ENCODE data around the gene ANKRD37.

Gene ANKRD37

DNA sequence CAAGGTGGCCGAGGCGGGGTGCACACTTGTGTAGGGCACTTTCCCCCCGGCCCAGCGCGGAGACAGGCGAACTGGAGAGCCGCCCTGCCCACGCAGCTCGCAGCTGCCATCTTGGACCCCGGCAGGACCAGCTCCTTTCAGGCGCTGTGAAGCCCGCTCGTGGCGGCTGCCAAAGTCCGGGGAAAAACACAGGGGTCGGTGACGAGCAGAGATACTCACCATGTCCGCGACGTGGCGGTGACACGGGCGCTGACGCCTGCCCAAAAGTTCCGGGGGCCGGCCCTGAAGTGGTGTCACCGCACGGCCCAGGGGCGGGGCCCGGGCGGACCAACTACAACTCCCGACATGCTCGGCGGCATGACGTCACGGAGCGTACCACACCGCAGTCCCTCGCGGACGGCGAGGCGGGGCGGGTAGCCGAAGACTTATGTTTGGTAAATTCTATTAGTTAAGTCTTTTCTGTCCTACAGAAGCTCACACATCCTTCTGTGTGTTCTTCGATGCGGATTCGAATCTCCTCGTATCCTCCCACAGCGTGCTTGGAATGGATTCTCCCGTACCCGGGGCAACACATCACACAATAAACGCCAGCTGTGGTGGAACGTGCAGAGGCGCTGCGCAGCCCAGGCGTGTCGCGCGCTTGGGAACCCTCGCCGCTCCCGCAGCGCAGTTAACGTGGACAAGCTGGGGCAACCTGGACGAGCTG lies 29.2 kb downstream of the ANKRD37 start, which contains the start of gene UFSP2:
Gene UFSP2 (minus strand): TSS at position 318 of the 706 bp plus-strand sequence. CDS start 96 bp downstream, at position 222.
- DNase-seq = peak; percentile 89

DNA sequence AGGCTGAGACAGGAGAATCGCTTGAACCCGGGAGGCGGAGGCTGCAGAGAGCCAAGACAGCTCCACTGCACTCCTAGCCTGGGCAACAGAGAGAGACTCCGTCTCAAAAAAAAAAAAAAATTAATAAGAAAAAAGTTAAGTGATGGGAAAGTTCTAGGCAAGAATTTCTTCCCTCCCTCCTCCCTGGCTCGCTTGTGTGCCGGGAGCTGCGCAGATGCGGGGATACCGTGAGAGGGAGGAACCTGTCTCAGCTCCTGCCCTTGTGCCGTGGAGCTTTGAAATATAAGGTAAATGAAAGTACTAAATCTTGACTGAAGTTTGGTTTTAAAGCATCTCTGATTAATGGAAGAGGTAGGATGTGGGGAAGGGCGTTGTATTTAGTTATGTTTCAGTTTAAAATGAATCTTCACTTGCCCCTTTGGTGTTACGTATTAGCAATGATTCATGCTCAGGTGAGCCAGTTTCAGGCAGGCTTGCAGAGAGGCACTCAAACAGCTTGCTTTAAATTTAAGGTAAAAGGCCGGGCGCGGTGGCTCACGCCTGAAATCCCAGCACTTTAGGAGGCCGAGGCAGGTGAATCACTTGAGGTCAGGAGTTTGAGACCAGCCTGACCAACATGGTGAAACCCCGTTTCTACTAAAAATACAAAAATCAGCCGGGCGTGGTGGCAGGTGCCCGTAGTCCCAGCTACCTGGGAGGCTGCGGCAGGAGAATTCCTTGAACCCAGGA lies 30.5 kb downstream of the ANKRD37 start:
- DNase-seq = no peak

DNA sequence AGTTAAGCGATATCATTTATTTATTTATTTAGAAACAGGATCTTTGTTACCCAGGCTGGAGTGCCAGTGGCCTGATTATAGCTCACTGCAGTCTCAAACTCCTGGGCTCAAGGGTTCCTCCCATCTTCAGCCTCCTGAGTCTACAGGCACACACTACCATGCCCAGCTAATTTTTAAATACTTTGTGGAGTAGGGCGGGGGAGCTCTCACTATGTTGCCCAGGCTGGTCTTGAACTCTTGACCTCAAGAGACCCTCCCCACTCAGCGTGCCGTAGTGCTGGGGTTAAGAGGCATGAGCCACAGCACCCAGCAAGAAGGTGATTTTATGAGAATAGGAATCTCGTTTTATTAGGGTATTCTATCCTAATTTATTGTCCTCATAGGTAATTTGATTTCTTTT lies 33.0 kb downstream of the ANKRD37 start:
- DNase-seq = no peak

DNA sequence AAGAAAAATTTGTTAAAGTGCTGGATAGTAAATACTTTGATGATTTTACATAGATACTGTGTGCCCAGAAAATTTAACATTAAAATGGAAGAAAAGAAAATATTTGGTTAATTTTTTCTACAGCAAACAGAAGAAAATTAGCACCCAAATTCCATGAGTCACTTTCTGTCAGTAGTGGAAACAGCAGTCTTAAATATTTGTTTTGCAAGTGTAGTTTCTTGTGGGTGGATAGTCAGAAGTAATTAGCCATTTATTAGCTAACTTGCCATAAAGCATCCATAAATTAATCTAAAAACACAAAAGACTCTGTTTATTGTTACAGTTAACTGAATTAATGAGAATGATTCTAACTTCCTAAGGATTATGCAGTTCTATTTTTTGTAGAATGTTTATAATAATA lies 38.8 kb downstream of the ANKRD37 start:
- no peak for DNase-seq

DNA sequence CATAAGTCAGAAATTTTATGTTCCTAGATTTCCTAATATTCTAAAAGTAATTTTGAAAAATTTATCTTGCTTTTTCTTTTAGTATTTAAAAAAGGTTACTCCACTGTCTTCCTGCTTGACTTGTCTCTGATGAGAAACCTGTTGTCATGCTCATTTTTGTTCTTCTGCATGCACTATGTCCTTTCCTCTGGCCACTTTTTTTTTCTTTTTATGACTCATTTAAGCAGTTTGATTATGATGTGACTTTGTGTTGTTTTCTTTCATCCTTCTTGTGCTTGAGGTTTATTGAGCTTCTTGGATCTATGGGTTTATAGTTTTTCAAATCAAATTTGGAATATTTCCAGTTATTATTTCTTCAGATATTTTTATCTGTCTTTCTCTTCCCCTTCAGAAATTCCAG lies 41.2 kb downstream of the ANKRD37 start:
- DNase-seq = no peak

DNA sequence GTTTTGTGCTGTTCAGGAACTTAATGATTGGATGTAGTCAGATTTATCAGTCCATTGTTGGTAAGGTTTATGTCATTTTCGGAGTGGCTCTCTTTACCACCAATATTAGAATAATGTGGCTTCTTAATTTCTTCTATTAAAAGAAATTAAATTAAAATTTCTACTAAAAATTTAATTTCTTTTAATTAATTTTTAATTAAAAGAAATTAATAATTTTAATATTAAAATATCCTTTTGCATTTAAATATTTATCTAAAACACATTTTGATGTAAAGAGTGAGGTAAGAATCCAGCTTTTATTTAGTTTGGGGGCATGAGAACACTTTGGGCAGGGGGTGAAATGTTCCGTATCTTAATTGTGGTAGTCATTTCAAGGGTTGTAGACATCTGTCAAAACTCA lies 44.8 kb downstream of the ANKRD37 start:
- no peak for DNase-seq

DNA sequence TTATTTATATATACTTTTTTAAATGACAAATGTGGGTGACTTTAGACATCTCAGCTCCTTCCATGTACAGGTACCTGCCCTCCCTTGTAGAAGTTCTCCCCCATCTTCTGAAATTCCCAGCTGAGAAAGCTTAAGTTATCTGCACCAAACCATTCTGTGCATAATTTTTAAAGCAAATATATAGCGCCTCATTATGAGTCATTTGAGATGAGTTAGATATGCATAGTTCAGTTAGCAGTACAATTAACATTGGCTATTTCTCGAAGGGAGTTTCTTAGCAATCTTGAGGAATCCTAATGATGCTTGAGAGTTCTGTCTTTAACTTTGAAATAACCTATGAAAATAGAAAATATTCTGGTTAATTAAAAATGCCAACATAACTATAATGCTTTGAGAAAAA lies 48.6 kb downstream of the ANKRD37 start:
- DNase-seq = no peak
